ENCODE measurements around the gene SLC46A1. TPM values are rescaled to one million over a fixed set of nuclear protein-coding genes. Genes with fewer than 3 reads are reported as not detected.
A peak's percentile ranks its signal among the peaks of the same experiment; 100 is the strongest.

SLC46A1 gene
- total and polyA plus RNA-seq, 2 of the 13 experiments (the other 11 are each of a cell fraction or from before 2014, with no cell fraction given): 19.6 to 22.6 TPM

DNA sequence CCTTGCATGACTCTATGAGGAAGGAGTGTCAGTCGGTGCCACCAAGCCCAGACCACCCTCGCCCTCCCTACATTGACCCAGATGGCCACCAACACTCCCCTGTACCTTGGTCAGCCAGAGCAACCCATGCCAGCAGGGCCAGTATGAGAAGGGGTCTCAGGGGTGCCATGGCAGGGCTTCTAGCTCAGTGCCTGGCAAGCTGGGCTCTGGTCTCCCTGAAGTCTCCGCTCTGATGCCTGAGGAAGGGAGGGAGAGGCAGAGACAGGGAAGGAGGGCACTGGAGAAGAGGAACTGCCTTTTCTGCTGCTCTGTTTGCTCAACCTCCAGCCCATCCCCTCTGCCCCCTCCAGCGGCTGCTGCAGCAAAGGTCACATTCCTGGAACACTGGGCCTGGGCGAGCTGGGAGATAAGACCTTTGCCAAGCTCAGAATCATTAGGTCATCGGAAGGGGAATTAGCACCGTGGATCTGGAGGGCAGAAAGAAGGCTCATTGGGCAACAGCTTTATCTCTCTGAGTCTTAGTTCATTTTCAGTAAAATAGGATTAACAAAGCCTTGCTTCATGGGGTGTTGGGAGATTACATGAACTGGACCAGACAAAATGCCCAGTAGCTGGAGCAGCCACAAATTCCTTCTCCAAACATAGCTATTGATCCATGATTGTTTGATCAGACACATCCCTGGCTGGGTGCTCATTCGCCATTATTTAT, 35.8 kb downstream of the SLC46A1 start, which contains the start of gene VTN (continued):
- TF ChIP-seq, protein P1, sequence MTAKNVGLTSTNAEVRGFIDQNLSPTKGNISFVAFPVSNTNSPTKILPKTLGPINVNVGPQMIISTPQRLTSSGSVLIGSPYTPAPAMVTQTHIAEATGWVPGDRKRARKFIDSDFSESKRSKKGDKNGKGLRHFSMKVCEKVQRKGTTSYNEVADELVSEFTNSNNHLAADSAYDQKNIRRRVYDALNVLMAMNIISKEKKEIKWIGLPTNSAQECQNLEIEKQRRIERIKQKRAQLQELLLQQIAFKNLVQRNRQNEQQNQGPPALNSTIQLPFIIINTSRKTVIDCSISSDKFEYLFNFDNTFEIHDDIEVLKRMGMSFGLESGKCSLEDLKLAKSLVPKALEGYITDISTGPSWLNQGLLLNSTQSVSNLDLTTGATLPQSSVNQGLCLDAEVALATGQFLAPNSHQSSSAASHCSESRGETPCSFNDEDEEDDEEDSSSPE (CRISPR knock-in tag; IDR thresholded peaks at IDR 0.05): peak; percentile 29; the same call in 1 of the 2 replicates
- TF ChIP-seq MTF2 (CRISPR knock-in tag; IDR thresholded peaks at IDR 0.05; ENCODE audit: borderline replicate concordance) (no peak), ONECUT2 (CRISPR knock-in tag; IDR thresholded peaks at IDR 0.05) (peak; percentile 96), NCOR1 (IDR thresholded peaks at IDR 0.05; ENCODE audit: borderline replicate concordance, low read length) (peak; percentile 97; the same call in 1 of the 2 replicates), ZNF788 (CRISPR knock-in tag; IDR thresholded peaks at IDR 0.05; ENCODE audit: borderline replicate concordance) (peak; percentile 86; the same call in 1 of the 2 replicates), NRL (CRISPR knock-in tag; IDR thresholded peaks at IDR 0.05; ENCODE audit: borderline replicate concordance) (peak; percentile 76; the same call in 1 of the 2 replicates), ZNF160 (CRISPR knock-in tag; IDR thresholded peaks at IDR 0.05) (no peak), SP5 (CRISPR knock-in tag; IDR thresholded peaks at IDR 0.05; ENCODE audit: borderline replicate concordance, low read depth) (peak; percentile 94), ZNF143 (CRISPR knock-in tag; IDR thresholded peaks at IDR 0.05) (peak; percentile 57), ZMYM4 (CRISPR knock-in tag; IDR thresholded peaks at IDR 0.05) (peak; percentile 63), ZSCAN22 (CRISPR knock-in tag; IDR thresholded peaks at IDR 0.05) (no peak; the same call in 1 of the 2 replicates), CEBPB (IDR thresholded peaks at IDR 0.05; ENCODE audit: borderline replicate concordance, low read depth, low read length) (peak; percentile 91), ZMYM2 (CRISPR knock-in tag; IDR thresholded peaks at IDR 0.05) (peak; percentile 88), ZNF205 (CRISPR knock-in tag; IDR thresholded peaks at IDR 0.05) (peak; percentile 41; the same call in 1 of the 2 replicates), ZNF607 (CRISPR knock-in tag; IDR thresholded peaks at IDR 0.05; ENCODE audit: borderline replicate concordance) (no peak; the same call in 1 of the 2 replicates), MEIS2 (CRISPR knock-in tag; IDR thresholded peaks at IDR 0.05) (0 out of 2 replicates have a peak, but pooled peaks have one; percentile 42), AGO1 (IDR thresholded peaks at IDR 0.05; ENCODE audit: low read depth, low read length, poor library complexity, severe bottlenecking) (no peak), STAG1 (CRISPR knock-in tag; IDR thresholded peaks at IDR 0.05) (peak; percentile 40; the same call in 1 of the 2 replicates)
- TF ChIP-seq, protein P2, sequence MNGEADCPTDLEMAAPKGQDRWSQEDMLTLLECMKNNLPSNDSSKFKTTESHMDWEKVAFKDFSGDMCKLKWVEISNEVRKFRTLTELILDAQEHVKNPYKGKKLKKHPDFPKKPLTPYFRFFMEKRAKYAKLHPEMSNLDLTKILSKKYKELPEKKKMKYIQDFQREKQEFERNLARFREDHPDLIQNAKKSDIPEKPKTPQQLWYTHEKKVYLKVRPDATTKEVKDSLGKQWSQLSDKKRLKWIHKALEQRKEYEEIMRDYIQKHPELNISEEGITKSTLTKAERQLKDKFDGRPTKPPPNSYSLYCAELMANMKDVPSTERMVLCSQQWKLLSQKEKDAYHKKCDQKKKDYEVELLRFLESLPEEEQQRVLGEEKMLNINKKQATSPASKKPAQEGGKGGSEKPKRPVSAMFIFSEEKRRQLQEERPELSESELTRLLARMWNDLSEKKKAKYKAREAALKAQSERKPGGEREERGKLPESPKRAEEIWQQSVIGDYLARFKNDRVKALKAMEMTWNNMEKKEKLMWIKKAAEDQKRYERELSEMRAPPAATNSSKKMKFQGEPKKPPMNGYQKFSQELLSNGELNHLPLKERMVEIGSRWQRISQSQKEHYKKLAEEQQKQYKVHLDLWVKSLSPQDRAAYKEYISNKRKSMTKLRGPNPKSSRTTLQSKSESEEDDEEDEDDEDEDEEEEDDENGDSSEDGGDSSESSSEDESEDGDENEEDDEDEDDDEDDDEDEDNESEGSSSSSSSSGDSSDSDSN (CRISPR knock-in tag; IDR thresholded peaks at IDR 0.05): peak; percentile 59; the same call in 1 of the 2 replicates
- TF ChIP-seq, protein P3, sequence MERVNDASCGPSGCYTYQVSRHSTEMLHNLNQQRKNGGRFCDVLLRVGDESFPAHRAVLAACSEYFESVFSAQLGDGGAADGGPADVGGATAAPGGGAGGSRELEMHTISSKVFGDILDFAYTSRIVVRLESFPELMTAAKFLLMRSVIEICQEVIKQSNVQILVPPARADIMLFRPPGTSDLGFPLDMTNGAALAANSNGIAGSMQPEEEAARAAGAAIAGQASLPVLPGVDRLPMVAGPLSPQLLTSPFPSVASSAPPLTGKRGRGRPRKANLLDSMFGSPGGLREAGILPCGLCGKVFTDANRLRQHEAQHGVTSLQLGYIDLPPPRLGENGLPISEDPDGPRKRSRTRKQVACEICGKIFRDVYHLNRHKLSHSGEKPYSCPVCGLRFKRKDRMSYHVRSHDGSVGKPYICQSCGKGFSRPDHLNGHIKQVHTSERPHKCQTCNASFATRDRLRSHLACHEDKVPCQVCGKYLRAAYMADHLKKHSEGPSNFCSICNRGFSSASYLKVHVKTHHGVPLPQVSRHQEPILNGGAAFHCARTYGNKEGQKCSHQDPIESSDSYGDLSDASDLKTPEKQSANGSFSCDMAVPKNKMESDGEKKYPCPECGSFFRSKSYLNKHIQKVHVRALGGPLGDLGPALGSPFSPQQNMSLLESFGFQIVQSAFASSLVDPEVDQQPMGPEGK (CRISPR knock-in tag; IDR thresholded peaks at IDR 0.05): peak; percentile 96
- TF ChIP-seq, protein P4, sequence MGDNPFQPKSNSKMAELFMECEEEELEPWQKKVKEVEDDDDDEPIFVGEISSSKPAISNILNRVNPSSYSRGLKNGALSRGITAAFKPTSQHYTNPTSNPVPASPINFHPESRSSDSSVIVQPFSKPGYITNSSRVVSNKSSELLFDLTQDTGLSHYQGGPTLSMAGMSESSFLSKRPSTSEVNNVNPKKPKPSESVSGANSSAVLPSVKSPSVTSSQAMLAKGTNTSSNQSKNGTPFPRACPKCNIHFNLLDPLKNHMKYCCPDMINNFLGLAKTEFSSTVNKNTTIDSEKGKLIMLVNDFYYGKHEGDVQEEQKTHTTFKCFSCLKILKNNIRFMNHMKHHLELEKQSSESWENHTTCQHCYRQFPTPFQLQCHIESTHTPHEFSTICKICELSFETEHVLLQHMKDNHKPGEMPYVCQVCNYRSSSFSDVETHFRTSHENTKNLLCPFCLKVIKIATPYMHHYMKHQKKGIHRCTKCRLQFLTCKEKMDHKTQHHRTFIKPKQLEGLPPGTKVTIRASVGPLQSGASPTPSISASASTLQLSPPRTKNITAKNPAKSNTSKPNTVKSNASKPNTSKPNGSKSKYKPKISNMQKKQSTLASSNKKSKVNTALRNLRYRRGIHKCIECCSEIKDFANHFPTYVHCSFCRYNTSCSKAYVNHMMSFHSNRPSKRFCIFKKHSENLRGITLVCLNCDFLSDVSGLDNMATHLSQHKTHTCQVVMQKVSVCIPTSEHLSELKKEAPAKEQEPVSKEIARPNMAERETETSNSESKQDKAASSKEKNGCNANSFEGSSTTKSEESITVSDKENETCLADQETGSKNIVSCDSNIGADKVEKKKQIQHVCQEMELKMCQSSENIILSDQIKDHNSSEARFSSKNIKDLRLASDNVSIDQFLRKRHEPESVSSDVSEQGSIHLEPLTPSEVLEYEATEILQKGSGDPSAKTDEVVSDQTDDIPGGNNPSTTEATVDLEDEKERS (CRISPR knock-in tag; IDR thresholded peaks at IDR 0.05): no peak
